Esophagus muscularis mucosa (tissue), 4 donors: ENCODE results near the gene ISG20L2.

Source experiments
- CTCF ChIP-seq, 3 experiments: fragments of 200-600 bp in 2 of 3; fragments of 450-650 bp in 1 of 3; sonication (generic) in 2 of 3; IDR thresholded peaks; one replicate each; pipeline ENCODE4 v1.5.1; 2017 to 2019; ENCODE audit warnings: antibody characterized with exemption in 3 of 3, mild to moderate bottlenecking in 2 of 3, moderate library complexity in 1 of 3
- EP300 ChIP-seq: sonication (generic); formaldehyde crosslinking; IDR thresholded peaks from one replicate; pipeline ENCODE4 v1.6.1; 2017; ENCODE audit warnings: antibody characterized with exemption
- POLR2A ChIP-seq: fragments of 450-650 bp; IDR thresholded peaks from one replicate; pipeline ENCODE4 v1.6.1; 2017; ENCODE audit warnings: antibody characterized with exemption, moderate library complexity, mild to moderate bottlenecking, low read depth

- TF ChIP-seq CTCF (IDR thresholded peaks at IDR 0.05) = no peak
- no peak for TF ChIP-seq POLR2A
- no peak for TF ChIP-seq EP300
Measured at GRCh38 chr1:156703741-156704140, 24.8 kb downstream of the ISG20L2 start.
